Tibial artery (tissue), 4 donors: Measurements from ENCODE around the gene SERINC2.

ENCODE experiments used
- DNase-seq, 2 donors: peaks; one replicate each; pipeline ENCODE4 v3.0.0-alpha.2; 2019
- H3K27ac ChIP-seq, 2 donors: fragments of 200-600 bp; sonication (generic) in 1 of 2; 1 replicate in 1 of 2; 2 replicates in 1 of 2; pipeline ENCODE4 v1.5.1; 2018 to 2019; ENCODE audit warnings: mild to moderate bottlenecking in 1 of 2
- H3K27me3 ChIP-seq, 2 donors: fragments of 200-600 bp; sonication (generic) in 1 of 2; one replicate each; pipeline versions ENCODE4 v1.5.1 to v1.6.0; 2016 to 2019
- H3K36me3 ChIP-seq, 3 donors: fragments of 200-600 bp; sonication (generic) in 2 of 3; one replicate each; pipeline ENCODE4 v1.5.1; 2016 to 2019; ENCODE audit warnings: mild to moderate bottlenecking in 2 of 3
- H3K4me1 ChIP-seq, 4 donors: fragments of 200-600 bp; sonication (generic) in 2 of 4; 1 replicate in 3 of 4; 2 replicates in 1 of 4; pipeline ENCODE4 v1.5.1; 2016 to 2019
- H3K4me3 ChIP-seq, 2 donors: fragments of 200-600 bp; sonication (generic) in 1 of 2; 1 replicate in 1 of 2; 2 replicates in 1 of 2; pipeline ENCODE4 v1.5.1; 2018 to 2019; ENCODE audit warnings: mild to moderate bottlenecking in 2 of 2
- H3K9me3 ChIP-seq, 3 donors: fragments of 200-600 bp; sonication (generic) in 1 of 3; one replicate each; pipeline ENCODE4 v1.5.1; 2016 to 2019
- intact Hi-C: fragments of 100-400 bp; cut with DNase I; formaldehyde crosslinking; loops from one replicate; pipeline ENCODE4 v1.15.0; 2023; ENCODE audit warnings: low total_unique reads
- TF ChIP-seq, protein P1 (sequence below), 2 experiments: fragments of 200-600 bp in 1 of 2; fragments of 450-650 bp in 1 of 2; IDR thresholded peaks; one replicate each; pipeline ENCODE4 v1.5.1; 2017 to 2019; ENCODE audit warnings: antibody characterized with exemption in 2 of 2, mild to moderate bottlenecking in 1 of 2, moderate library complexity in 1 of 2

Gene SERINC2

DNA sequence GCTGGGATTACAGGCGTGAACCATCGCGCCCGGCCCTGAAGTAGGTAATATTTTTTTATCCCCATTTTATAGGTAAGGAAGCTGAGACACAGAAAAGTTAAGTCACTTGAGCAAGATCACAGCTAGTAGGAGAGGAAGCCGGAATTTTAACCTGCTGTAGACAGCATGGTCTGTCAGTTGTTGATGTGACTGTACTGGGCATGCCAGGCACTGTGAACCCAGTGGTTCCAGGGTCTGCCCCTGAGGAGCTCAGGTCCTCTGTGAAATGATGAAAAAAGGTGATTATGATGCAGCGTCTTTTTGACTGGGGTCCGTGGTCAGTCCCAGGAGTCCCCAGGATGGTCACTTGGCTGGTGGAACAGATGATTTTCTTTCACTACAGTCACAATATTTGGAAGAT, 23.4 kb upstream of the SERINC2 start:
- intact Hi-C loops = no loop called here
- no peak overlapping the region for H3K27ac ChIP-seq

DNA sequence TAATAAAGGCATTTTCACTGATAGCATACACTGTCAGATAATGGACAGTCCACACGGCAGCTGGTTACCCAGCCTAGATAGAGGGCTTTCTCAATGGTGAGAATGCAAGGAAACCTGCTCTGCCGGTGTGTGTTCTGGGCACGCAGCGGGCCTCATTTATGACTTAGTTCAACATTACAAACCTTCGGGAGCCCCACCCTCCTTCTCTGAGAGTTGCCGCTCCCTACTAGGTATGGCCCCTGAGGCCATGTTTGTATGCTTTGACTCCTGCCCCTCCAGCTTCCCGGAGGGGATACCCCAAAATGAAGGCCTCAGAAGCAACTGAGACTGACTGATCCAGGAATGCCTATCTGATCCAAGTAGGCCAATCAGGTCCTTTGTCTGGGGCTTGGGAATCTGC, 22.9 kb upstream of the SERINC2 start:
- no peak for DNase-seq
- Histone ChIP-seq H3K4me3 (no peak overlapping the region), H3K36me3 (no peaks in the 10 kb centered on the region), H3K9me3 (no peaks in the 10 kb centered on the region), H3K27ac (no peak overlapping the region), H3K4me1 (peaks cover 0 to 9% (median 4%) of the 10 kb centered on the region in 4 donors), H3K27me3 (no peaks in the 10 kb centered on the region)
- TF ChIP-seq, protein P1, sequence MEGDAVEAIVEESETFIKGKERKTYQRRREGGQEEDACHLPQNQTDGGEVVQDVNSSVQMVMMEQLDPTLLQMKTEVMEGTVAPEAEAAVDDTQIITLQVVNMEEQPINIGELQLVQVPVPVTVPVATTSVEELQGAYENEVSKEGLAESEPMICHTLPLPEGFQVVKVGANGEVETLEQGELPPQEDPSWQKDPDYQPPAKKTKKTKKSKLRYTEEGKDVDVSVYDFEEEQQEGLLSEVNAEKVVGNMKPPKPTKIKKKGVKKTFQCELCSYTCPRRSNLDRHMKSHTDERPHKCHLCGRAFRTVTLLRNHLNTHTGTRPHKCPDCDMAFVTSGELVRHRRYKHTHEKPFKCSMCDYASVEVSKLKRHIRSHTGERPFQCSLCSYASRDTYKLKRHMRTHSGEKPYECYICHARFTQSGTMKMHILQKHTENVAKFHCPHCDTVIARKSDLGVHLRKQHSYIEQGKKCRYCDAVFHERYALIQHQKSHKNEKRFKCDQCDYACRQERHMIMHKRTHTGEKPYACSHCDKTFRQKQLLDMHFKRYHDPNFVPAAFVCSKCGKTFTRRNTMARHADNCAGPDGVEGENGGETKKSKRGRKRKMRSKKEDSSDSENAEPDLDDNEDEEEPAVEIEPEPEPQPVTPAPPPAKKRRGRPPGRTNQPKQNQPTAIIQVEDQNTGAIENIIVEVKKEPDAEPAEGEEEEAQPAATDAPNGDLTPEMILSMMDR (IDR thresholded peaks at IDR 0.05) = no peak
- intact Hi-C loops = no loop called here

More for the DNA sequence above, 23.4 kb upstream of the SERINC2 start:
- no peaks in the 10 kb centered on the region for H3K36me3 ChIP-seq
- H3K27me3 ChIP-seq = no peaks in the 10 kb centered on the region
- TF ChIP-seq, protein P1 (IDR thresholded peaks at IDR 0.05) = no peak
- H3K4me3 ChIP-seq = no peak overlapping the region
- H3K4me1 ChIP-seq = peaks cover 0 to 5% (median 2%) of the 10 kb centered on the region in 4 donors
- DNase-seq = no peak
- no peaks in the 10 kb centered on the region for H3K9me3 ChIP-seq

DNA sequence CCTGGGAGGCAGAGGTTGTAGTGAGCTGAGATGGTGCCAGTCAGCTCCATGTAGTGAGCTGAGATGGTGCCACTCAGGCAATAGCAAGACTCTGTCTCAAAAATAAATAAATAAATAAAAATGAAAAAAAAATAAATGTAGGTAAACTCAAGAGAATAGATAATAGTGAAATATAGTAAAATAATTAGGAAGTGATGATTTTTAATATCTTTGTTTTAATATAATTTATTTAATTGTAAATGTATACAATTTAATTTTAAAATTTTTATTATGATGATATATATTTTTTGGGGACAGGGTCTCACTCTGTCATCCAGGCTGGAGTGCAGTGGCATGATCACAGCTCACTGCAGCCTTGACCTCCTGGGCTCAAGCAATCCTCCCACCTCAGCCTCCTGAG, 19.6 kb upstream of the SERINC2 start:
- Histone ChIP-seq H3K4me3 (no peak overlapping the region), H3K9me3 (no peaks in the 10 kb centered on the region), H3K27me3 (no peaks in the 10 kb centered on the region), H3K36me3 (no peaks in the 10 kb centered on the region), H3K4me1 (peaks cover 0 to 10% (median 4%) of the 10 kb centered on the region in 4 donors), H3K27ac (no peak overlapping the region)
- no peak for DNase-seq
- intact Hi-C loops = no loop called here
- TF ChIP-seq, protein P1 (IDR thresholded peaks at IDR 0.05) = no peak

GRCh38 chr1:31394584-31395193, 18.3 kb upstream of the SERINC2 start:
- Histone ChIP-seq H3K27me3 (no peaks in the 10 kb centered on the region), H3K4me1 (peaks cover 0 to 10% (median 4%) of the 10 kb centered on the region in 4 donors), H3K36me3 (no peaks in the 10 kb centered on the region), H3K9me3 (no peaks in the 10 kb centered on the region), H3K27ac (no peak overlapping the region), H3K4me3 (peak overlapping the region; percentile 4 to 40)
- intact Hi-C loops = loop anchor here (2.0 kb wide), 1 partner anchor 28 kb away; no protein-coding TSS in a partner anchor
- DNase-seq = peak; percentile 77 to 87
- TF ChIP-seq, protein P1 (IDR thresholded peaks at IDR 0.05) = peak; percentile 85 to 86

GRCh38 chr1:31396633-31397351, 16.2 kb upstream of the SERINC2 start:
- Histone ChIP-seq H3K4me3 (no peak overlapping the region), H3K9me3 (no peaks in the 10 kb centered on the region), H3K27me3 (no peaks in the 10 kb centered on the region), H3K36me3 (no peaks in the 10 kb centered on the region), H3K4me1 (peaks cover 0 to 10% (median 4%) of the 10 kb centered on the region in 4 donors), H3K27ac (no peak overlapping the region)
- TF ChIP-seq, protein P1 (IDR thresholded peaks at IDR 0.05) = no peak
- intact Hi-C loops = no loop called here
- DNase-seq = no peak
